Tibial nerve (tissue), 4 donors: ENCODE measurements around the gene RAP1A. TPM values are rescaled to one million over a fixed set of nuclear protein-coding genes. Genes with fewer than 3 reads are reported as not detected.

Experiments used
- DNase-seq, 2 donors: peaks; one replicate each; pipeline ENCODE4 v3.0.0-alpha.2; 2019; ENCODE audit warnings: low spot score in 2 of 2
- H3K27ac ChIP-seq, 4 donors: fragments of 200-600 bp; sonication (generic) in 3 of 4; one replicate each; pipeline ENCODE4 v1.5.1; 2017 to 2019; ENCODE audit warnings: mild to moderate bottlenecking in 1 of 4
- H3K27me3 ChIP-seq, 2 donors: fragments of 200-600 bp; sonication (generic) in 1 of 2; one replicate each; pipeline versions ENCODE4 v1.5.1 to v1.6.0; 2017 to 2019
- H3K36me3 ChIP-seq, 3 donors: fragments of 200-600 bp; sonication (generic); one replicate each; pipeline ENCODE4 v1.5.1; 2018 to 2019
- H3K4me1 ChIP-seq, 4 donors: fragments of 200-600 bp; sonication (generic) in 3 of 4; one replicate each; pipeline ENCODE4 v1.5.1; 2017 to 2019
- H3K4me3 ChIP-seq, 4 donors: fragments of 200-600 bp; sonication (generic) in 3 of 4; one replicate each; pipeline ENCODE4 v1.5.1; 2017 to 2019; ENCODE audit warnings: mild to moderate bottlenecking in 1 of 4, moderate library complexity in 1 of 4
- H3K9me3 ChIP-seq, 4 donors: fragments of 200-600 bp; sonication (generic) in 3 of 4; one replicate each; pipeline ENCODE4 v1.5.1; 2017 to 2019
- CTCF ChIP-seq, 5 experiments: fragments of 200-600 bp in 3 of 5; fragments of 450-650 bp in 2 of 5; sonication (generic) in 3 of 5; IDR thresholded peaks; one replicate each; pipeline ENCODE4 v1.5.1; 2016 to 2019; ENCODE audit warnings: antibody characterized with exemption in 5 of 5, mild to moderate bottlenecking in 3 of 5, moderate library complexity in 2 of 5
- EP300 ChIP-seq, 2 donors: sonication (generic); formaldehyde crosslinking; IDR thresholded peaks; one replicate each; pipeline ENCODE4 v1.6.1; 2017; ENCODE audit warnings: antibody characterized with exemption in 2 of 2, mild to moderate bottlenecking in 1 of 2
- POLR2A ChIP-seq, 2 donors: fragments of 450-650 bp; IDR thresholded peaks; one replicate each; pipeline ENCODE4 v1.6.1; 2017; ENCODE audit warnings: antibody characterized with exemption in 2 of 2, mild to moderate bottlenecking in 2 of 2, moderate library complexity in 2 of 2
- WGBS, 2 donors: methylation state at CpG; one replicate each; pipeline ENCODE4 v1.1.5; 2018; 5-methylcytosine and 5-hydroxymethylcytosine counted together
- total RNA-seq, 4 donors: library from RNA; depleted of rRNA; stranded (reverse); fragments of >200 nt; gene quantifications; one replicate each; pipeline ENCODE4 v1.1.0, GENCODE V29; 2016

Gene RAP1A
- total RNA-seq, 4 donors from 2014 or later = 45.5 to 48.7 (median 46.8) TPM

- 30 to 31% methylated on average over 8 of the region's 8 CpGs for WGBS, 2 donors
- no peak for DNase-seq
- peak overlapping the region; percentile 54 to 73 (median 62) for H3K4me3 ChIP-seq
- H3K27me3 ChIP-seq = no peaks in the 10 kb centered on the region
- H3K9me3 ChIP-seq = no peaks in the 10 kb centered on the region
- TF ChIP-seq EP300 (IDR thresholded peaks at IDR 0.05) (no peak), POLR2A (IDR thresholded peaks at IDR 0.05) (no peak), CTCF (IDR thresholded peaks at IDR 0.05) (no peak)
- H3K4me1 ChIP-seq = peaks cover 0 to 77% (median 56%) of the 10 kb centered on the region in 4 donors
- peak overlapping the region; percentile 77 to 94 (median 85) for H3K27ac ChIP-seq
- H3K36me3 ChIP-seq = no peaks in the 10 kb centered on the region
Observed at GRCh38 chr1:111737216-111738132, 117.9 kb downstream of the RAP1A start.

- no peaks in the 10 kb centered on the region for H3K36me3 ChIP-seq
- TF ChIP-seq CTCF (IDR thresholded peaks at IDR 0.05) (no peak), EP300 (IDR thresholded peaks at IDR 0.05) (no peak), POLR2A (IDR thresholded peaks at IDR 0.05) (no peak)
- no peak for DNase-seq
- no peaks in the 10 kb centered on the region for H3K9me3 ChIP-seq
- peak overlapping the region; percentile 77 to 94 (median 85) for H3K27ac ChIP-seq
- H3K4me3 ChIP-seq = peak overlapping the region; percentile 54 to 73 (median 62)
- WGBS, 2 donors = 15 to 17% methylated on average over 9 of the region's 9 CpGs
- H3K27me3 ChIP-seq = no peaks in the 10 kb centered on the region
- peaks cover 0 to 70% (median 51%) of the 10 kb centered on the region in 4 donors for H3K4me1 ChIP-seq
Observed at GRCh38 chr1:111738133-111738435, 118.5 kb downstream of the RAP1A start.

GRCh38 chr1:111738436-111739193, 119.0 kb downstream of the RAP1A start:
- TF ChIP-seq EP300 (IDR thresholded peaks at IDR 0.05) (peak in 1 of 2 donors; percentile 34), POLR2A (IDR thresholded peaks at IDR 0.05) (peak in 1 of 2 donors; percentile 29), CTCF (IDR thresholded peaks at IDR 0.05) (no peak)
- WGBS, 2 donors = 1% methylated on average over 47 to 55 of the region's 61 CpGs
- Histone ChIP-seq H3K36me3 (no peaks in the 10 kb centered on the region), H3K4me1 (peaks cover 0 to 65% (median 46%) of the 10 kb centered on the region in 4 donors), H3K4me3 (peak overlapping the region; percentile 54 to 73 (median 62)), H3K27me3 (no peaks in the 10 kb centered on the region), H3K27ac (peak overlapping the region; percentile 77 to 94 (median 85)), H3K9me3 (no peaks in the 10 kb centered on the region)
- DNase-seq = peak; percentile 28 to 38

GRCh38 chr1:111739194-111739924, 119.8 kb downstream of the RAP1A start, which contains the start of gene INKA2:
Gene INKA2, minus strand, starts transcription at chr1:111739395. Its CDS starts 153 bp downstream, at chr1:111739242.
- no peaks in the 10 kb centered on the region for H3K27me3 ChIP-seq
- peaks cover 0 to 58% (median 38%) of the 10 kb centered on the region in 4 donors for H3K4me1 ChIP-seq
- DNase-seq = peak; percentile 67 to 73
- H3K4me3 ChIP-seq = peak within 1 kb of the TSS; percentile 54 to 73 (median 62)
- no peaks in the 10 kb centered on the region for H3K36me3 ChIP-seq
- peak within 1 kb of the TSS; percentile 77 to 94 (median 85) for H3K27ac ChIP-seq
- peak; percentile 14 to 86 for TF ChIP-seq EP300 (IDR thresholded peaks at IDR 0.05)
- peak in 3 of 5 experiments; percentile 6 to 34 (median 33) for TF ChIP-seq CTCF (IDR thresholded peaks at IDR 0.05)
- peak; percentile 76 to 78 for TF ChIP-seq POLR2A (IDR thresholded peaks at IDR 0.05)
- H3K9me3 ChIP-seq = no peaks in the 10 kb centered on the region
- 1% methylated on average over 27 to 47 of the region's 59 CpGs for WGBS, 2 donors
